Brain microvascular endothelial cell (primary cell): Measurements from ENCODE around the gene CDK5R1.
A peak's percentile ranks its signal among the peaks of the same experiment; 100 is the strongest.

Source experiments
- DNase-seq: peaks from one replicate; pipeline ENCODE4 v3.0.0-alpha.2; 2020
- H3K27ac ChIP-seq: fragments of 250-450 bp; sonication (Bioruptor Pico); 2 replicates; pipeline ENCODE4 v1.5.1; 2020; ENCODE audit warnings: mild to moderate bottlenecking, moderate library complexity
- H3K27me3 ChIP-seq: fragments of 250-450 bp; sonication (Bioruptor Pico); replicated peaks from 2 replicates; pipeline ENCODE4 v1.5.1; 2020; ENCODE audit warnings: mild to moderate bottlenecking
- H3K36me3 ChIP-seq: fragments of 250-450 bp; sonication (Bioruptor Pico); replicated peaks from 2 replicates; pipeline ENCODE4 v1.5.1; 2020; ENCODE audit warnings: mild to moderate bottlenecking
- H3K4me3 ChIP-seq: 2 replicates; pipeline ENCODE4 v1.5.1; 2011; ENCODE audit warnings: low read depth, mild to moderate bottlenecking, control low read depth, low read length, moderate library complexity
- in situ Hi-C: cut with HindIII; loops from 2 replicates; pipeline ENCODE4 v1.10.0; 2017; ENCODE audit warnings: low sequenced_read_pairs, low pct_ligation_motif_present
- TF ChIP-seq, protein P1 (sequence below): IDR thresholded peaks from 2 replicates; pipeline ENCODE4 v1.5.1; 2011; ENCODE audit warnings: low read depth, mild to moderate bottlenecking, moderate library complexity, low read length, control low read depth, inconsistent platforms; ENCODE audit errors: missing control alignments

CDK5R1 gene

DNA sequence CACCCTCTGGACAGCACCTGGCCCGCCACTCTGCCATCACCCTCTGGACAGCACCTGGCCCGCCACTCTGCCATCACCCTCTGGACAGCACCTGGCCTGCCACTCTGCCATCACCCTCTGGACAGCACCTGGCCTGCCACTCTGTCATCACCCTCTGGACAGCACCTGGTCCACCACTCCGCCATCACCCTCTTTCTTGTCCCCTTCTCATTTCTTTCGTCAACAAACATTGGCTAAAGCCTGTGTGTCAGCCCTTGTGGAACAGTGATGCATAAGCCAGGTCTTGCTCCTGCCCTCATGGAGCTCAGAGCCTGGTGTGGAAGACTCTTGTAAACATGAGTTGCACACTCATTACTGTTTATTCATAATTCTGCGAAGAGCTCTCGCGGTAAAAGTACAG is 31.2 kb downstream of the CDK5R1 start:
- no peak overlapping the region for H3K27ac ChIP-seq
- no peaks in the 10 kb centered on the region for H3K27me3 ChIP-seq
- TF ChIP-seq, protein P1, sequence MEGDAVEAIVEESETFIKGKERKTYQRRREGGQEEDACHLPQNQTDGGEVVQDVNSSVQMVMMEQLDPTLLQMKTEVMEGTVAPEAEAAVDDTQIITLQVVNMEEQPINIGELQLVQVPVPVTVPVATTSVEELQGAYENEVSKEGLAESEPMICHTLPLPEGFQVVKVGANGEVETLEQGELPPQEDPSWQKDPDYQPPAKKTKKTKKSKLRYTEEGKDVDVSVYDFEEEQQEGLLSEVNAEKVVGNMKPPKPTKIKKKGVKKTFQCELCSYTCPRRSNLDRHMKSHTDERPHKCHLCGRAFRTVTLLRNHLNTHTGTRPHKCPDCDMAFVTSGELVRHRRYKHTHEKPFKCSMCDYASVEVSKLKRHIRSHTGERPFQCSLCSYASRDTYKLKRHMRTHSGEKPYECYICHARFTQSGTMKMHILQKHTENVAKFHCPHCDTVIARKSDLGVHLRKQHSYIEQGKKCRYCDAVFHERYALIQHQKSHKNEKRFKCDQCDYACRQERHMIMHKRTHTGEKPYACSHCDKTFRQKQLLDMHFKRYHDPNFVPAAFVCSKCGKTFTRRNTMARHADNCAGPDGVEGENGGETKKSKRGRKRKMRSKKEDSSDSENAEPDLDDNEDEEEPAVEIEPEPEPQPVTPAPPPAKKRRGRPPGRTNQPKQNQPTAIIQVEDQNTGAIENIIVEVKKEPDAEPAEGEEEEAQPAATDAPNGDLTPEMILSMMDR, result no peak
- in situ Hi-C loops, result no loop called here
- no peaks in the 10 kb centered on the region for H3K36me3 ChIP-seq
- no peak overlapping the region for H3K4me3 ChIP-seq
- no peak for DNase-seq

GRCh38 chr17:32518646-32519227 is 31.9 kb downstream of the CDK5R1 start:
- TF ChIP-seq, protein P1, result no peak
- Histone ChIP-seq H3K27ac (no peak overlapping the region), H3K36me3 (no peaks in the 10 kb centered on the region), H3K27me3 (no peaks in the 10 kb centered on the region), H3K4me3 (peak overlapping the region; percentile 51)
- in situ Hi-C loops, result no loop called here
- DNase-seq, result no peak

DNA sequence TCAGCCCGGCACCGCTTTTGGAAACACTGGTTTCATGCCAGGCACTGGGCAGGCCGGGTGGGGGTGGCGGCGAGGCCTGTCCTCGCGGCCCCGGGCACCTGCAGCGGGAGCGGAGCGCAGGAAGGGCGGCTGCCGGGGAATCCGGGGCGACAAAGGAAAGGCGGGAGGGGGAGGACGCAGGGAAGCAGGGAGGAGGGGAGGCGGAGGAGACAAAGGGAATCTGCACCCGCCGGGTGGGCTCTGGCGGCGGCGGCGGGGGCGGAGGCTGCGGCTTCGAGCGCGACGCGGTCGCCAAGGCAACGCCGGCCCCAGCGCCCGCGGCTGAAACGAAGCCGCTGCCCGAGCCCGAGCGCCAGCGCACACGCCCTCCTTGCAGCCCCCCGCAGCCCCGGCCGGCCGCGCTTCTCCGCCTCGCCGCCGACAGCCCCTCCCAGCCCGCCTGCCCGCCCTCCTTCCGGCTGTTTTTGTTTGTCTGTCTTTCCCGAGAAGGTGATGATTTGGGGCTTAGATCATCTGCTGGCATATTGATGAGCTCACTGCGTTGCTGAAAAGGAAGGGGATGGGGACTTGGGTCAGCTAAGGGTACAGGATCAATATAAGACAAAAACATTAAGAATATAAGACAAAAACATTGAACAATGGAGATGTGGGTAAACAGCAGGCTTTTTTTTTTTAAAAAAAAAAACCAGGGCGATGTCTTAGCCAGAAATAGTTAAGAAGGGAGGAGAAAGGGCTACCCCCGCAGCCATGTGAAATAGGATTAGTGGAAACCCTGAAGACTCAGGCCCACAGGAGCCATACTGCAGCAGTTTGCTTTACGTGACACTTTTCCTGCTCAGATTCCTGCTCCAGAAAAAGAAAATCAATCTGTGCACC is 32.7 kb downstream of the CDK5R1 start:
- H3K27me3 ChIP-seq, result no peaks in the 10 kb centered on the region
- DNase-seq, result no peak
- H3K4me3 ChIP-seq, result peak overlapping the region; percentile 51
- TF ChIP-seq, protein P1, result no peak
- no peaks in the 10 kb centered on the region for H3K36me3 ChIP-seq
- in situ Hi-C loops, result no loop called here
- peak overlapping the region; percentile 30 for H3K27ac ChIP-seq

- TF ChIP-seq, protein P1, result no peak
- in situ Hi-C loops, result no loop called here
- H3K36me3 ChIP-seq, result no peaks in the 10 kb centered on the region
- H3K4me3 ChIP-seq, result peak overlapping the region; percentile 51
- DNase-seq, result no peak
- no peaks in the 10 kb centered on the region for H3K27me3 ChIP-seq
- H3K27ac ChIP-seq, result peak overlapping the region; percentile 30
These were observed 33.4 kb downstream of the CDK5R1 start for GRCh38 chr17:32520104-32520701.

DNA sequence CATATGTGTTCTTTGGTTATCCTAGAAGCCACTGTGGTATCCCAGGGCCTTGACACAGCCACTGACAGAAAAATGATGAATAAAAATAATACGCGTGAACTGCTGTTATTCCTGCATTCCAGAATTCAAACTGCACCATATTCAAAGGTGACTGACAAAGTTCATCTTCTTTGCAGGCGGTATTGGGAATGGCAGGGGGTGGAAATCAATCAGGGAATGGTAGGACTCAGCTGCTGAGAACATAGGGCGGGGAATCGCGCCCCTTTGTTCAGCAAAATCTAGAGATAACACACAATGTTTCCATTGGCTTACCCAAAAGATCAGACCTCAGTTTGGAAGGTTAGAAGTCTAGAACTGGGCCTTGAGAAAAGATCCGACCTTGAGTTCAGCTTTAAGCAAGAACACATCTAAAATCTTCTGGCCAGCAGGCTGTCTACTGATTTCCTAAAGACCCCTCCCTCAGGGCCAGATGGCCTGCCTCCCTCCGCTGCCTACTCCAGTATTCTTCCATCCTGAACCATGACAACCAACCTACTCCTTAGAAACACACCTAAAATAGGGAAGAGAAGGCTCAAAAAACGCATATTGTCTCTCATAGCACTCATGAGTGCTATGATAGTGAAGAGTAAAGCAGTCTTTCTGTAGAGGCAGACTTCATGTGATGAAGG is 34.1 kb downstream of the CDK5R1 start:
- in situ Hi-C loops, result no loop called here
- no peaks in the 10 kb centered on the region for H3K36me3 ChIP-seq
- DNase-seq, result no peak
- H3K27ac ChIP-seq, result no peak overlapping the region
- no peak overlapping the region for H3K4me3 ChIP-seq
- TF ChIP-seq, protein P1, result no peak
- H3K27me3 ChIP-seq, result no peaks in the 10 kb centered on the region
